NCI-H1417 treated with DMSO at 0.1 percent for 48 hours (cell line): ENCODE data around the gene IST1.
"Not testable (repeated sequence)": the region's sequence is repeated elsewhere in the genome, so short reads cannot be mapped to it uniquely, and the experiment has no call there.

Source experiments
- DNase-seq: peaks from one replicate; lab custom pipeline; 2025; lab: John Stamatoyannopoulos, UW

IST1 gene

DNA sequence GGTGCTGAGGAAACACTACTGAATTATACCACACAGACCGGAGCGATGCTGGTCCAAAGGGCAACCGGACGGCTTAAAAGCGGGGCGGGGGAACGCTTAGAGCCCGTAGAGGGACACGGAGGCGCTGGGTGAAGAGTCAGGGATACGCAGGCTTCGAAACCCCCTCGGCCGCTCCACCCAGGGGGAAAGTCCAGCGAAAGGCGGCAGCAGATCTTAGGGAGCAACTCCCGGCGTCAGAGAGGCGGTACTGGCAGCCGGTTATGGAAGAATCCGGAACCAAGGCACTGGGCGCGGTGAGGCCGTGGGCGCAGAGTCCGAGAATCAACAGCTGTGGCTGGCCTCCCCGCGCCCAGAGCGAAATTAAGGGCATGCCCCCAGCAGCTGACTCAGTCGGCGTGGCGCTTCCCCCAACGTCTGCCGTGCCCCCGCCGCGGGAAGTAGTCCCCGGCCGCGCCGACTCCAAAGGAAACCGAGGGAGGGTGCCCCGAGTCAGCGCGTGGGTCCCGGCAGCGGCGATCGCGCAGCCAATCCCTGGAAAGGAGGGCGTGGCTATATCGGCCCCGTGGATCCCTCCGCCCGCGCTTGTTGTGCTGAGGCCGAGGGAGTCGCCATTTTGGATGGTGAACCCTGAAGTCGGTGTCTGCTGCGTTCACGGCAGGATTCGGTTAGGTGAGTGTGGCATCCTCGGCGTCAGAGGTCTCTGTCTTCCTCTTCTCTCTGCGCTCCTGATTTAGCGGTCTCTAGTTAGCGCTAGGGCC is at the start of gene IST1:
TSS of gene IST1 (plus strand) at position 611 of the 758 bp plus-strand sequence. CDS start 20,110 bp downstream, outside the sequence.
- peak; percentile 74 for DNase-seq

DNA sequence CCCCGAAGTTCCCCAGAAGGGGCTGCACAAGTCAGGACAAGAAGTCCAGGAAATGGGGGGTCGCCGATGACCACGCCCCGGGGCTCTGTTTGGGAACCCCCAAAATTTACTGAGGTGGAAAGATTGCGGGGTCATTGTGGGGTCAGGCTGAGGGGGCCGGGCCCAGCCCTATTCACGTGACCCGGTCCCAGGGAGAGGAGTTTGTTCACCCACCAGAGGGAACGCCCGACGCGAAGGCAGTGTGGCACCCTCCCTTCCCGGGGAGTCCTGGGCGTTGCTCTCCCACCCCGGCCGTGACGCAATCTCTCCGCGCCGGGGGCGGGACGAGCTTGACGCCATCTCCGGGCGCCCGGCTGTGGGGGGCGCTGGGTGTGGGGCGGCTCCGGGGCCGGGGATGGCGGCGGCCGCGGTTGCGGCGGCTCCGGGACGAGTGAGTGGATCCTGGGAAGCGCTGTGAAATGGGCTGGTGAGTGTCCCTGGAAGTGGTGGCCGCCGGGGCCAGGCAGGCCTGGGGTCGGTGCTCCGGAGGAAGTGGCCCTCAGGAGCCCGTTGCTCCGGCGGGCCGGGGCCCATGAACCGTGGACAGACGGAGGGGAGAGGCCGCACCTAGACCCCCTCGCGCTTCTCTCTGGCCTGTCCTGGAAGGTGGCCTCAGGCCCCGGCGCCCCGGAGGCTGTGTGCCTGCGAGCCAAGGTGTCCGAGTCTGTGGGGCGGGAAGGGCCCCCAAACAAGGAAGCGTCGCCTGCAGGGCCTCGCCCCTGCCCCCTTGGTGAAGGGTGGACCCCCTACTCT is 49.5 kb upstream of the IST1 start, which contains the start of gene ATXN1L:
TSS of gene ATXN1L (plus strand) at position 338 of the 792 bp plus-strand sequence. CDS start 3,765 bp downstream, outside the sequence.
- DNase-seq: no peak

GRCh38 chr16:71846431-71846830 is 48.9 kb upstream of the IST1 start:
- no peak for DNase-seq

DNA sequence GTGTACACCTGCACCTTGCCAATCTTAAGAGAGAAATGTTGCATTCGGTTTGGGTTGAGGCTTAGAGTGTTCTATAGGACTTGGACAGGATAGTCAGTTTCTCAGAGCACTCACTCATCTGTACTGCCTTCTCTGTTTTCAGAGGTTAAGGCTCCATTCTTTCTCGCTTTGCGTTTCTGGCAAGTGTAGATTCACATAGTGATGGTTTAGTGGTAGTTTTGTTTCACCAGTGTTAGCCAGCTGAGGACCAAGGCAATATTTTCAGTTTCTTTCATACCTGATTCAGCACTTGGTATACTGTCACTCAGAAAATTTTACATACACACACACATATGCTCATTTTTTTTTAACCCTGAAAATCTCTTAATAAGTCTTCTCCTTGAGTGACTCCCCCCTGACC is 48.2 kb upstream of the IST1 start:
- DNase-seq: no peak

- no peak for DNase-seq
Measured at GRCh38 chr16:71848622-71849021, 46.7 kb upstream of the IST1 start.

DNA sequence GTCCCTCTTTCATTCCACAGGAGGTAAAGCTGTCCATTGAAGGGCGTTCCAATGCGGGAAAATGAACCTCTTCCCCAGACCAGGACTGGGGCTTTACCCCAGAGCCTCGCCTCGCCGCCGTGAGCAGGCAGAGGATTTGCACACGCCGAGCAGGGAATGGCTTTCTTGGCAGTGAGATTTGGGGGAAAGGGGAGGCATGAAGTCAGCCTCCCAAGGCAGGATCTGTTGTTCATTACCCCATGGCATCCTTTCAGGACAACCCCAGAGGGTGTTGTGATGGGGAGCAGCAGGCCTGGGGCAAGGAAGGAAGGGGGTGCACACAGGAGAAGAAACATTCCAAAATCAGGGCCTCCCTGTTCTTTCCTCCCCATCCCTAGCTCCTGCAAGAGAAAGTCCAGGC is 43.6 kb upstream of the IST1 start:
- DNase-seq: no peak

- no peak for DNase-seq
Measured at GRCh38 chr16:71852158-71852557, 43.2 kb upstream of the IST1 start.

GRCh38 chr16:71852561-71852960 is 42.8 kb upstream of the IST1 start:
- DNase-seq: no peak

DNA sequence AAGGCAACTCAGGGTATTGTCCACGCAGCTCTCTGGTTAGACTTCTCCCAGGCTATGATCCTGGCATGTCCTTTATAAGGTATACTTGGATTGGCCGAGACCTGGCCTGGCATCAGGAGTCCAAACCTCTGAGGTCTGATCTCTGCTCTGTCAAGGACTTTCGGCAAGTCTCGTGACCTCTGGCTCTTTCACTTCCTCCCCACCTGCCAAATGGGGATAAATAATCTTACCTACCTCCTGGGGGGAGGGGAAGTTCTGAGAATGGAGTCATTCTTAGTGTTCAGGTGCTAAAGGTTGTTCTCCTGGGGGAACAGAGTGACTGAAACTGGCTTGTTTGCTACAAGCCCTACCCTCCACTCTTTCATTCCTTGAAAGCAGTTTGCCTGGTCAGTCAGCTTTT is 41.9 kb upstream of the IST1 start:
- no peak for DNase-seq

GRCh38 chr16:71854369-71854948 is 40.9 kb upstream of the IST1 start:
- no peak for DNase-seq

GRCh38 chr16:71855937-71856662 is 39.2 kb upstream of the IST1 start:
- DNase-seq: no peak

DNA sequence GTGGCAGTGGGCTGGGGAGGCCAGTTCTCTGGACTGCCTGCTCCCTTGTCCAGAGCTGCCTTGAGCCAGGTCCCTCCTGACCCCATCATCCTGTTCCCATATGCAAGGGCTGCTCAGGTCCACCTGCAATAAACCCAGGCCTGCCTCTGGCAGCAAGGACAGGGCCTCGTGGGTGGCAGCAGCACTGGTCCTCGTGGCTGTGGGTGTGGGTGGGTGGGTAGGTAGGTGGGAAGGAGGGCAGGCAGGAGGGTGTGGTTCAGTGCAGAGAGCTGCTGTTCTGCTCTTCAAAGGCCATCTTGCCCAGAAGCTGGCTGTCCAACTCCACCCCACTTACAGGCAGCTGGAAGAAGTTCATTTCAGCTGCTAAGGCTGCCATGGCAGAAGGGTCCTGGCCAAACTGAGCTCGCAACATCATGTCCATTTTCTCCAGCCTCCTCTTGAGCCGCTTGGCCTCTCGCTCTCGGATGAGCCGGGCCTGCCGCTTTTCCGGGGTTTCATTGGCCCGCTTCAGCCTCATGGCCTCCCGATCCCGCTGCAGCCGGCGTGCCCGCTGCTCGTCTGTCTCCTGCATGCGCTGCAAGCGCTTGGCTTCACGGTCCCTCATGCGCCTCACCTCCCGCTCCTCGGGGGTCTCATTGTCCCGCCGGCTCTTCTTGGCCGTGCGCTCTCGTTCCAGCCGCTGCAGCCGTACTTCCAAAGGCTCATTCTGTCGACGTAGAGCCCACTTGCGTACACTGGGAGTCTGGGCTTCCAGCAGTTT is 35.4 kb upstream of the IST1 start:
- no peak for DNase-seq

DNA sequence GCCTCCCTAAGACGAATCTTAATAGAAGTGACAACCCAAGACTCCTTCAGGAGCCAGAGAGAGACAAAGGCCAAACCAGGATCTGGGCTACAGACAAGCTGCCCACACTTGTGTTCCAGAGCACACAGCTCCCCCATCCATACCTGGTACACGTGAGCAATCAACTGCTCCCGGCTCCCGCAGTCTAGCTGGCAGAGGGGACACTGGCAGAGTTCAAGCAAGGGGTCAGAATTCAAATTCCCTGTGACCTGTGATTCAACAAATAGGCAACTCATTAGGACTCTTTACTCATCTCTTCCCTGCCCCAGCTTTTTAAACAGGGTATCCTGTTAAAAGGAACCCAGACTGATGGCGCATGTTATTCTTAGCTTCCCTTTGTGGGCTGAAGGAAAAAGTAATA is 31.3 kb upstream of the IST1 start:
- DNase-seq: no peak

DNA sequence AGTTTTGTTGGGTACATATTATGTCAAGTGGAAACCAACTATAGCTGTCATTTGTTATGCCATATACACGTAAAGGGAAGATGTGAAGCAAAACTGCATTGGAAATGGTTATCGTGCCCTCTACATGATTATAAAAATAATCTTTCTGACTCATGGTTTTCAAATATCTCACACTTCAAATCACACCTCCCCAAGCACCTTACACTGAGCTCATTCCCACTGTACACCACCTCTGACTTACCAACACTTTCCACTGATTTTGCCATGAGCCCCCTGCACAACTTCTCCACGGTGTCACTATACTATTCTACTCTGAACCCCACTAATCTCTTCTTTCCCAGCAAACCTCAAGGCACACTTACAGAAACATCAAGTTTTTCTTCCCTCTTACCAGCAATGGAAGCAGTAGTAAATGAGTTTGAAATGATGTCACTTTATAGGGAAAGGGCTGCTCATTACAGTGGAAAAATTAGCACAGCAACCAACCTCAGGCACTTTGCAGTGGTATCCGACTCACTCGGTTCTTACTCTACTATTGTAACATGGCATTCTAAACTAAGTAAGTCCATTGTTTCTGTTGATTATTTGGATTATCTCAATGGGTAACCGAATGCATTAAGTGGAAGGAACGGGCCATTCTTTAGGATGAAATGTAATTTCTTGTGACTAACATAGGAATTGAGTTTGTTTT is 30.0 kb upstream of the IST1 start:
- no peak for DNase-seq

GRCh38 chr16:71867175-71867574 is 28.2 kb upstream of the IST1 start:
- not testable (repeated sequence) for DNase-seq

- DNase-seq: no peak
Measured at GRCh38 chr16:71867939-71868338, 27.4 kb upstream of the IST1 start.

GRCh38 chr16:71869089-71869488 is 26.2 kb upstream of the IST1 start:
- DNase-seq: no peak

DNA sequence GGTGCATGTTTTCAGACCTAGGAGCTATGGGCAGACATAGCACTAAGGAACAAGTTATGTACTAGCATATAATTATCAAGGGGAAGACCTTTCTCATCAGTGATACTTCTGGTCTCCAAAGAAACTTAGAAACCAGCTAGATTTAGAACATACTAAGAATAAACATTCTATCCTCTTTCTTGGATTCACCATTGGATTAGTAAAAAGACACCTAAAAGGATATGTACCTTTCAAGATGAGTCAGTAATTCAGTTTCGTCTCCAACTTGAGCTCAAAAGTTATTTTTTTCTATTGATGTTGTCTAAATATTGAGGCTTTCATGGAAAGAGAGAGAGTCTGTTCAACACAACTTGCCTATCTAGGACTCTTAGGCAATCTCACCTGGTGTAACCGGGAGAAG is 24.5 kb upstream of the IST1 start:
- DNase-seq: no peak

DNA sequence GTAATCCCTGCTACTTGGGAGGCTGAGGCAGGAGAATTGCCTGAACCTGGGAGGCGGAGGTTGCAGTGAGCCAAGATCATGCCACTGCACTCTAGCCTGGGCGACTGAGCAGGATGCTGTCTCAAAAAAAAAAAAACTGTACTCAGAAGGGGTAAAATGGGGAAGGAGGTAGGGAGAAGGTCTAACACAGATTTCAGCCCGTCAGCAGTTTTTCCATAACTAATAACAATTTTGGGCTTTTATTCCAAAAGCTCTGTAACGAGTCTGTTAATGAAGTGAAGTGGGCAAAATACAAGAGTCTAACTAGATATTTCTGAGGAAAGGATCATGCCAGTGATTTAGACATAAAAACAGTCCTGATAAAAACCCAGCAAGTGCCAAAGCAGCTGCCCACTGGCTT is 22.1 kb upstream of the IST1 start:
- DNase-seq: no peak

DNA sequence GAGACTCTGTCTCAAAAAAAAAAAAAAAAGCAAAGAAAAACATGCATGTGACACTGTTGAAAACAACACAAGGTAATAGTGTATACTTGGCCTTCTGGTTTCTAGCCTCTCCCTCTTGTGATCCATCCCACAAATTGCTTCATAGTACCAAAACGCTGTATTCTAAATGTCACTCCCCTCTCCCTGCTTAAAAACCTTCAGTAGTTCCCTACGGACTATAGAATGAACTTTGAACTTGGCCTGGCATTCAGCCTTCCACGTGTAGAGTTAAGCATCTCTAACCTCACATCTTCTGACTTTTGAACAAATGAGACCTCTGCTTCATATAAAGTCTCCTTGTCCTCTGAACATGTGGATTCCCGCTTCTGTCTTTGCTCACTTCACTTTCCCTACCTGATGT is 16.4 kb upstream of the IST1 start:
- no peak for DNase-seq

DNA sequence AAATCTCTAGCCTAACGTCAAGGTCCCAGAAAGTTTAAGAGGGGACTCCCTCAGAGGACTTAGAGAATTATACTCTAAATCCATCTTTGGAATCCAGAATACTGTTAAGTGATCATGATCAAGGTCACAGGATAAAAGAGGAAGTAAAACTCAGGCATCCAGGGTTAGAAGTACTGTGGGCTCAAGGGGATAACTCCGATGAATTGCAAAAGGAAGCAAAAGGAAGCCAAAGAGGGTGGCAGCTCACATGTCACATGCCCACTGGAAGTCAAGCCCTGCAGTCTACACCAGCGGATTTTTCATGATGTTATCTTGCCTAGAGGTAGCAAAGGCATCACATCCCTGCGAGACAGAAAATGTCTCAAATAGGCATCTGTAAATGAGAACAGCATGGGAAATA is 15.2 kb upstream of the IST1 start:
- no peak for DNase-seq
